Caki2 (cell line): ENCODE data around the gene USP51. TPM values are rescaled to one million over a fixed set of nuclear protein-coding genes. Genes with fewer than 3 reads are reported as not detected.
"Not testable (repeated sequence)": the region's sequence is repeated elsewhere in the genome, so short reads cannot be mapped to it uniquely, and the experiment has no call there.

ENCODE experiments used
- DNase-seq: peaks from one replicate; pipeline ENCODE4 v3.0.0-alpha.2; 2015; ENCODE audit warnings: low read depth
- in situ Hi-C: cut with HindIII; loops from 2 replicates; pipeline ENCODE4 v1.10.0; 2016; ENCODE audit warnings: low sequenced_read_pairs, low pct_unique_long_range_greater_than_20kb, mixed read lengths
- total RNA-seq: library from RNA; depleted of rRNA; stranded (reverse); fragments of >200 nt; shearing (Covaris generic); gene quantifications from 2 replicates; pipeline ENCODE4 v1.2.3, GENCODE V29; 2014; ENCODE audit warnings: low replicate concordance; rRNA removed

Gene USP51
- total RNA-seq, 1 experiment from 2014 or later = 0.14 TPM

- DNase-seq = no peak
- in situ Hi-C loops = no loop called here
These were observed 9.1 kb downstream of the USP51 start for GRCh38 chrX:55480390-55481062.

GRCh38 chrX:55479956-55480355, 9.7 kb downstream of the USP51 start:
- DNase-seq, in situ Hi-C loops: not testable (repeated sequence)

- in situ Hi-C loops, DNase-seq: not testable (repeated sequence)
These were observed 23.9 kb downstream of the USP51 start for GRCh38 chrX:55465791-55466190.

GRCh38 chrX:55465108-55465507, 24.5 kb downstream of the USP51 start:
- in situ Hi-C loops, DNase-seq: not testable (repeated sequence)

- in situ Hi-C loops, DNase-seq: not testable (repeated sequence)
These were observed 25.6 kb downstream of the USP51 start for GRCh38 chrX:55464050-55464449.

GRCh38 chrX:55459926-55460325, 29.7 kb downstream of the USP51 start:
- in situ Hi-C loops, DNase-seq: not testable (repeated sequence)

GRCh38 chrX:55459426-55459825, 30.2 kb downstream of the USP51 start:
- DNase-seq, in situ Hi-C loops: not testable (repeated sequence)

GRCh38 chrX:55455708-55456107, 33.9 kb downstream of the USP51 start:
- in situ Hi-C loops, DNase-seq: not testable (repeated sequence)

- no peak for DNase-seq
- in situ Hi-C loops = no loop called here
These were observed 36.9 kb downstream of the USP51 start for GRCh38 chrX:55452833-55453124.

GRCh38 chrX:55451990-55452832, 37.4 kb downstream of the USP51 start, which contains the start of gene MAGEH1:
TSS of gene MAGEH1 (plus strand) at chrX:55452127. CDS start at chrX:55452375, 248 bp downstream.
- in situ Hi-C loops = no loop called here
- peak; percentile 71 for DNase-seq

- no peak for DNase-seq
- in situ Hi-C loops = no loop called here
These were observed 38.0 kb downstream of the USP51 start for GRCh38 chrX:55451626-55451989.

GRCh38 chrX:55451141-55451540, 38.5 kb downstream of the USP51 start:
- in situ Hi-C loops = no loop called here
- no peak for DNase-seq

GRCh38 chrX:55450259-55450658, 39.4 kb downstream of the USP51 start:
- in situ Hi-C loops = no loop called here
- peak; percentile 0 for DNase-seq

GRCh38 chrX:55443468-55443867, 46.2 kb downstream of the USP51 start:
- in situ Hi-C loops, DNase-seq: not testable (repeated sequence)

Other genes with a start within 250 kb of the USP51 start
- gene PAGE3, start 224.9 kb downstream of the USP51 start, total RNA-seq = not detected in 2 replicates
- 27.1 and 60.4 TPM in 2 replicates for gene MAGEH1, start 37.7 kb downstream of the USP51 start, total RNA-seq
- gene FOXR2, start 133.6 kb upstream of the USP51 start, total RNA-seq = not detected in 2 replicates
- gene RRAGB, start 227.9 kb upstream of the USP51 start, total RNA-seq = 6.0 and 20.2 TPM in 2 replicates